K562 (cell line): ENCODE data around the gene CYP46A1. TPM values are rescaled to one million over a fixed set of nuclear protein-coding genes. Genes with fewer than 3 reads are reported as not detected.

Experiments used
- ATAC-seq: fragments of 200-7000 bp; cut with Tn5 transposase; 3 replicates; pipeline ENCODE4 v1.9.1; 2020; ENCODE audit warnings: moderate library complexity
- BruUV-seq: library from RNA; stranded (reverse); fragments of 400-500 nt; replicated peaks from 2 replicates; lab custom pipeline; 2021; lab: Mats Ljungman, UMichigan
- CTCF ChIA-PET: fragments of 300-600 bp; formaldehyde crosslinking; extraction: SDS; loops from one replicate; lab custom pipeline; 2021; ENCODE audit warnings: low intra/inter-chr PET ratio; lab: Yijun Ruan, JAX
- POLR2A ChIA-PET: fragments of 300-600, 350-650 bp; sonication (Branson Sonifier 250); formaldehyde crosslinking; extraction: SDS; loops from one replicate; lab custom pipeline; 2021; ENCODE audit warnings: antibody characterized with exemption, inconsistent platforms; lab: Yijun Ruan, JAX
- DNase-seq, 4 experiments: peaks; one replicate each; pipeline versions ENCODE4 v3.0.0 to v3.0.0-alpha.2; 2011 to 2018; ENCODE audit warnings: low spot score in 3 of 4, mixed read lengths in 3 of 4; ENCODE audit errors: extremely low read depth in 1 of 4
- FAIRE-seq: peaks from 2 replicates; lab custom pipeline; 2011; peaks lifted over from hg19 to GRCh38; lab: Jason Lieb, UNC
- H2AFZ ChIP-seq: 2 replicates; pipeline ENCODE4 v1.6.0; 2011; ENCODE audit warnings: low read depth, low read length, control low read depth, inconsistent platforms
- H3K27ac ChIP-seq: fragments of 200-600 bp; 3 replicates; pipeline ENCODE4 v1.8.0; 2011; ENCODE audit warnings: low read depth, mild to moderate bottlenecking, control low read depth, inconsistent platforms, low read length, moderate library complexity, mixed read lengths; ENCODE audit errors: extremely low read depth
- H3K27me3 ChIP-seq, 2 experiments: fragments of 300-600 bp in 1 of 2; 2 replicates in 1 of 2; 3 replicates in 1 of 2; pipeline versions ENCODE4 v1.6.0 to v1.8.0; 2011; ENCODE audit warnings: inconsistent platforms in 2 of 2, low read length in 2 of 2, mild to moderate bottlenecking in 1 of 2, mixed read lengths in 1 of 2, moderate library complexity in 1 of 2; ENCODE audit not compliant: control insufficient read depth in 2 of 2, insufficient read depth in 2 of 2
- H3K36me3 ChIP-seq: fragments of 300-600 bp; 3 replicates; pipeline ENCODE4 v1.8.0; 2011; ENCODE audit warnings: mild to moderate bottlenecking, low read length, inconsistent platforms; ENCODE audit not compliant: control insufficient read depth, insufficient read depth
- H3K4me1 ChIP-seq, 2 experiments: fragments of 200-600 bp in 1 of 2; replicated peaks in 1 of 2; 2 replicates in 1 of 2; 3 replicates in 1 of 2; pipeline versions ENCODE4 v1.5.1 to v1.8.0; 2011; ENCODE audit warnings: inconsistent platforms in 2 of 2, low read length in 2 of 2, mild to moderate bottlenecking in 1 of 2, mixed read lengths in 1 of 2, moderate library complexity in 1 of 2; ENCODE audit not compliant: control insufficient read depth in 2 of 2, insufficient read depth in 2 of 2
- H3K4me2 ChIP-seq: 2 replicates; pipeline ENCODE4 v1.6.1; 2011; ENCODE audit warnings: low read length, control low read depth, inconsistent platforms, mixed read lengths; ENCODE audit not compliant: insufficient read depth
- H3K4me3 ChIP-seq: fragments of 200-600 bp; sonication (generic), shearing (Covaris generic); 2 replicates; pipeline ENCODE4 v1.5.1; 2016; ENCODE audit warnings: control low read depth, inconsistent platforms
- H3K79me2 ChIP-seq: fragments of 200-600 bp; 3 replicates; pipeline ENCODE4 v1.8.0; 2011; ENCODE audit warnings: low read length, inconsistent platforms; ENCODE audit not compliant: control insufficient read depth, insufficient read depth
- H3K9ac ChIP-seq, 2 experiments: 2 replicates each; pipeline versions ENCODE4 v1.6.0 to v1.6.1; 2011; ENCODE audit warnings: low read depth in 2 of 2, low read length in 2 of 2, control low read depth in 1 of 2, inconsistent platforms in 1 of 2, mild to moderate bottlenecking in 1 of 2, mixed read lengths in 1 of 2; ENCODE audit not compliant: insufficient read depth in 1 of 2
- H3K9me1 ChIP-seq: one replicate; pipeline ENCODE4 v1.6.0; 2011; ENCODE audit warnings: inconsistent platforms, mild to moderate bottlenecking, low read length, moderate library complexity; ENCODE audit not compliant: control insufficient read depth, insufficient read depth
- H3K9me3 ChIP-seq: replicated peaks from 2 replicates; pipeline ENCODE4 v1.5.1; 2011; ENCODE audit warnings: low read depth, low read length, inconsistent platforms; ENCODE audit not compliant: control insufficient read depth, insufficient read depth
- H4K20me1 ChIP-seq: replicated peaks from 2 replicates; pipeline ENCODE4 v1.6.1; 2011; ENCODE audit warnings: low read length, inconsistent platforms, mixed read lengths; ENCODE audit not compliant: control insufficient read depth, insufficient read depth
- BCLAF1 ChIP-seq, 2 experiments: fragments of 450-650 bp in 1 of 2; IDR thresholded peaks; 2 replicates each; pipeline ENCODE4 v1.6.1; 2011 to 2017; ENCODE audit warnings: low read depth in 2 of 2, antibody characterized with exemption in 1 of 2, borderline replicate concordance in 1 of 2, low read length in 1 of 2, mild to moderate bottlenecking in 1 of 2, mixed read lengths in 1 of 2; ENCODE audit not compliant: control insufficient read depth in 1 of 2
- DPF2 ChIP-seq: fragments of 450-650 bp; IDR thresholded peaks from 2 replicates; pipeline ENCODE4 v1.6.1; 2016
- EWSR1 ChIP-seq: fragments of 450-650 bp; IDR thresholded peaks from 2 replicates; pipeline ENCODE4 v1.6.1; 2018; ENCODE audit warnings: borderline replicate concordance, mild to moderate bottlenecking, low read depth, moderate library complexity; ENCODE audit not compliant: partially characterized antibody
- IRF9 ChIP-seq: fragments of 450-650 bp; IDR thresholded peaks from 2 replicates; pipeline ENCODE4 v1.6.1; 2016; ENCODE audit warnings: missing biosample characterization, missing genetic modification characterization
- MEF2D ChIP-seq: conservative IDR thresholded peaks from 2 replicates; pipeline ENCODE4 v1.6.1; 2016; ENCODE audit warnings: low read depth, missing genetic modification characterization, missing compliant biosample characterization
- PHTF2 ChIP-seq: fragments of 250-450 bp; sonication (Bioruptor Pico); IDR thresholded peaks from 2 replicates; pipeline ENCODE4 v1.5.0; 2021; ENCODE audit warnings: mild to moderate bottlenecking
- SAP30 ChIP-seq: fragments of 200-600 bp; sonication (generic); IDR thresholded peaks from 2 replicates; pipeline ENCODE4 v1.6.1; 2012; ENCODE audit warnings: borderline replicate concordance, low read depth, mild to moderate bottlenecking, moderate library complexity, low read length, control low read depth, inconsistent platforms; ENCODE audit not compliant: insufficient read depth, poor library complexity, severe bottlenecking
- SETDB1 ChIP-seq: IDR thresholded peaks from one replicate; pipeline ENCODE4 v1.6.1; 2012; ENCODE audit warnings: low read length, control low read depth, inconsistent platforms
- SMARCE1 ChIP-seq: fragments of 450-650 bp; IDR thresholded peaks from 2 replicates; pipeline ENCODE4 v1.7.1; 2016; ENCODE audit warnings: mild to moderate bottlenecking
- SREBF2 ChIP-seq: sonication (generic); formaldehyde crosslinking; IDR thresholded peaks from 2 replicates; pipeline ENCODE4 v1.4.0; 2020; ENCODE audit warnings: mild to moderate bottlenecking, missing genetic modification reagents
- TEAD4 ChIP-seq, 2 experiments: sonication (generic) in 1 of 2; formaldehyde crosslinking in 1 of 2; IDR thresholded peaks; 2 replicates each; pipeline versions ENCODE4 v1.6.1 to v1.8.0; 2012 to 2022; ENCODE audit warnings: borderline replicate concordance in 1 of 2, inconsistent platforms in 1 of 2, low read length in 1 of 2, mild to moderate bottlenecking in 1 of 2, missing genetic modification reagents in 1 of 2
- ZNF124 ChIP-seq: sonication (generic); formaldehyde crosslinking; IDR thresholded peaks from 2 replicates; pipeline ENCODE4 v1.8.1; 2022; ENCODE audit warnings: missing genetic modification reagents
- ZNF512 ChIP-seq: IDR thresholded peaks from 2 replicates; pipeline ENCODE4 v1.6.1; 2016; ENCODE audit warnings: missing genetic modification characterization, missing compliant biosample characterization
- ZNF76 ChIP-seq: fragments of 250-450 bp; sonication (Bioruptor Pico); IDR thresholded peaks from 2 replicates; pipeline ENCODE4 v1.4.0; 2020; ENCODE audit warnings: mild to moderate bottlenecking, moderate library complexity, borderline replicate concordance
- WGBS: fragments of 100-300 bp; shearing (Covaris generic); methylation state at CpG from one replicate; pipeline ENCODE4 v1.1.6; 2016; ENCODE audit warnings: low coverage, mixed read lengths; ENCODE audit not compliant: insufficient coverage; ENCODE audit errors: missing lambda C conversion rate; 5-methylcytosine and 5-hydroxymethylcytosine counted together
- in situ Hi-C: fragments of 300-500 bp; cut with MboI; formaldehyde crosslinking; loops from 4 replicates; pipeline ENCODE4 v1.15.0; 2018; ENCODE audit warnings: inconsistent platforms, mixed read lengths
- intact Hi-C: fragments of 100-400 bp; cut with micrococcal nuclease; formaldehyde crosslinking; loops from 2 replicates; pipeline ENCODE4 v1.14.2; 2022
- polyA plus RNA-seq, 8 experiments: library from polyadenylated mRNA; depleted of rRNA in 4 of 8; stranded (reverse) in 5 of 8; unstranded in 3 of 8; fragments of >200 nt; fragmentation: Nextera tagmentation in 2 of 8; fragmentation: Illumina TruSeq in 1 of 8; extraction: Ambion mirVana in 2 of 8; extraction: Trizol in 1 of 8; gene quantifications; 2 replicates each; pipeline versions ENCODE4 v1.2.1 to v1.2.3, GENCODE V29; 2011 to 2014; ENCODE audit warnings: inconsistent platforms in 1 of 8, missing spikeins in 1 of 8
- total RNA-seq, 7 experiments: library from RNA; depleted of rRNA in 6 of 7; stranded (reverse); fragments of >200 nt in 6 of 7; fragmentation: Illumina TruSeq in 2 of 7; extraction: Trizol in 2 of 7; gene quantifications; 2 replicates each; pipeline versions ENCODE4 v1.2.1 to v1.2.3, GENCODE V29; 2011 to 2021; ENCODE audit warnings: low replicate concordance in 1 of 7

Gene CYP46A1
- total and polyA plus RNA-seq, 9 of the 15 experiments (the other 6 are each of a cell fraction or from before 2014, with no cell fraction given): not detected

DNA sequence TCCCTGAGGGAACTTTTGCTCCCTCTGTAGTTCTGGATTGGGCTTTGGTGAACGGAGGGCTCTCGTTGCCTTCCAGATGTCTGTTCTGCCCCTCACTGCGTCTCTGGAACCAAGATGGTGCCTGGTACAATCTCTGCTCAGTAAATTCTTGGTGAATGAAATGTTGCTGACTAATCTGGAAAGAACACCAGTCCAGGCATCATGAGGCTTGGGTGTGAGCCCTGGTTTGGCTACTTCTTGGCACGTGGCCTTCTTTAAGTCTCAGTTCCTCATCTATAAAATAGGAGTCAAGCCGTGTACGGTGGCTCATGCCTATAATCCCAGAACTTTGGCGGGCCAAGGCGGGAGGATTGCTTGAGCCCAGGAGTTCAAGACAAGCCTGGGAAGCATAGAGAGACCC lies 34.9 kb upstream of the CYP46A1 start:
- H3K9me1 ChIP-seq: no peaks in the 10 kb centered on the region
- intact Hi-C loops: no loop called here
- no peak overlapping the region for H3K9ac ChIP-seq
- FAIRE-seq (no peak), DNase-seq (no peak), ATAC-seq (no peak)
- H3K27ac ChIP-seq: no peak overlapping the region
- H3K27me3 ChIP-seq: peaks cover 3 to 65% of the 10 kb centered on the region in 2 experiments; a peak in 4 of 5 replicates
- H3K36me3 ChIP-seq: no peaks in the 10 kb centered on the region
- ChIA-PET POLR2A (interaction anchor here (0.6 to 1.1 kb wide), 2 partner anchors 10 to 168 kb away, joined by 3 read pairs; partner anchors contain the start of genes CCNK and SETD3), CTCF (no interaction called here)
- WGBS: 6% methylated on average over 7 of the region's 8 CpGs
- H3K79me2 ChIP-seq: no peaks in the 10 kb centered on the region
- H3K9me3 ChIP-seq: no peaks in the 10 kb centered on the region
- H3K4me3 ChIP-seq: no peak overlapping the region
- H2AFZ ChIP-seq: no peak overlapping the region
- BruUV-seq: no TSS peak
- in situ Hi-C loops: no loop called here
- H4K20me1 ChIP-seq: peaks cover 5% of the 10 kb centered on the region; the same call in 1 of the 2 replicates
- H3K4me2 ChIP-seq: no peak overlapping the region
- H3K4me1 ChIP-seq: peaks cover 0 to 14% of the 10 kb centered on the region in 2 experiments; a peak in 2 of 5 replicates
- TF ChIP-seq ZNF76 (CRISPR knock-in tag): no peak
- no peak for TF ChIP-seq ZNF124 (CRISPR knock-in tag)
- no peak for TF ChIP-seq DPF2
- TF ChIP-seq PHTF2 (CRISPR knock-in tag): no peak
- TF ChIP-seq TEAD4 (IDR thresholded peaks at IDR 0.05; ENCODE audit: low read length): no peak
- no peak for TF ChIP-seq TEAD4 (CRISPR knock-in tag; IDR thresholded peaks at IDR 0.05; ENCODE audit: borderline replicate concordance)
- no peak for TF ChIP-seq IRF9
- TF ChIP-seq MEF2D (tag): no peak
- no peak for TF ChIP-seq ZNF512 (tag)
- no peak for TF ChIP-seq SMARCE1
- TF ChIP-seq SETDB1: no peak
- no peak for TF ChIP-seq SREBF2 (CRISPR knock-in tag)
- TF ChIP-seq SAP30: no peak
- TF ChIP-seq EWSR1: no peak
- TF ChIP-seq BCLAF1 (IDR thresholded peaks at IDR 0.05; ENCODE audit: borderline replicate concordance in 1 of 2, control insufficient read depth in 1 of 2, low read depth in 2 of 2, low read length in 1 of 2): no peak
